ENCODE results near the gene DLX2.

GRCh38 chr2:172098287-172098649 lies 4.4 kb downstream of the DLX2 start:
- no peak for TF ChIP-seq ISL1 (CRISPR knock-in tag; IDR thresholded peaks at IDR 0.05)
- TF ChIP-seq CREB5 (CRISPR knock-in tag; IDR thresholded peaks at IDR 0.05; ENCODE audit: low read depth) = no peak
- no peak for TF ChIP-seq ZFP30 (CRISPR knock-in tag; IDR thresholded peaks at IDR 0.05)
